ENCODE measurements around the gene ZCCHC18. TPM values are rescaled to one million over a fixed set of nuclear protein-coding genes. Genes with fewer than 3 reads are reported as not detected.

The ZCCHC18 gene
- total RNA-seq, 2 donors from 2014 or later, result 2.3 TPM

DNA sequence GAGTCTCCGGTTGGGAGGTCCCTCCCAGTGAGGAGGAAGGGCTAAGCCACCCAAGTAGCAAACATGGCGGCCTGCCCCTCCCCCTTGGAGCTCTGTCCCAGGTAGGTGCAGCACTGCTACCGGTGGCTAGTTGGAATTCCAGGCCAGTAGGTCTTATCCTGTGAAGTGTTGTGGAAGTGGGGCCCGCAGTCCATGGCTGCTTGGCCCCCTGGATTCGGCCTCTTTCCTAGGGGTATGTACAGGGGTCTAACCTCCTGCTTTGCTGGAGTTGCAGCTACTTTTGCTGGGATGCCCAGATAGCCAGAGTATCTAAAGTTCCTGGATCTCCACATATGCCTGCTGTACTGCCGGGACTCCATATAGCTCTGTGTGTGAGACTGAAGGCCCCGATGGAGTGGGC, 26.4 kb upstream of the ZCCHC18 start:
- Mint-ChIP-seq H3K36me3 (ENCODE audit: low read depth) (no peaks in the 10 kb centered on the region), H3K27me3 (ENCODE audit: insufficient read depth) (peaks cover 15% of the 10 kb centered on the region), H3K4me1 (no peaks in the 10 kb centered on the region), H3K9me3 (peaks cover 11% of the 10 kb centered on the region), H3K27ac (no peak overlapping the region), H3K4me3 (no peak overlapping the region)
- H3K27me3 ChIP-seq (ENCODE audit: control insufficient read depth, insufficient read depth, low read length, poor library complexity, severe bottlenecking), result no peaks in the 10 kb centered on the region
- WGBS, 2 experiments (ENCODE audit: insufficient coverage in 1 of 2, insufficient read length in 1 of 2), result 95 to 100% methylated on average over 2 to 7 of the region's 7 CpGs
- H3K9ac ChIP-seq (ENCODE audit: extremely low read depth, low read length, poor library complexity, severe bottlenecking), result no peak overlapping the region
- H3K9me3 ChIP-seq (ENCODE audit: control insufficient read depth, low read length), result no peaks in the 10 kb centered on the region
- TF ChIP-seq, protein P1, sequence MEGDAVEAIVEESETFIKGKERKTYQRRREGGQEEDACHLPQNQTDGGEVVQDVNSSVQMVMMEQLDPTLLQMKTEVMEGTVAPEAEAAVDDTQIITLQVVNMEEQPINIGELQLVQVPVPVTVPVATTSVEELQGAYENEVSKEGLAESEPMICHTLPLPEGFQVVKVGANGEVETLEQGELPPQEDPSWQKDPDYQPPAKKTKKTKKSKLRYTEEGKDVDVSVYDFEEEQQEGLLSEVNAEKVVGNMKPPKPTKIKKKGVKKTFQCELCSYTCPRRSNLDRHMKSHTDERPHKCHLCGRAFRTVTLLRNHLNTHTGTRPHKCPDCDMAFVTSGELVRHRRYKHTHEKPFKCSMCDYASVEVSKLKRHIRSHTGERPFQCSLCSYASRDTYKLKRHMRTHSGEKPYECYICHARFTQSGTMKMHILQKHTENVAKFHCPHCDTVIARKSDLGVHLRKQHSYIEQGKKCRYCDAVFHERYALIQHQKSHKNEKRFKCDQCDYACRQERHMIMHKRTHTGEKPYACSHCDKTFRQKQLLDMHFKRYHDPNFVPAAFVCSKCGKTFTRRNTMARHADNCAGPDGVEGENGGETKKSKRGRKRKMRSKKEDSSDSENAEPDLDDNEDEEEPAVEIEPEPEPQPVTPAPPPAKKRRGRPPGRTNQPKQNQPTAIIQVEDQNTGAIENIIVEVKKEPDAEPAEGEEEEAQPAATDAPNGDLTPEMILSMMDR (conservative IDR thresholded peaks at IDR 0.05), result no peak
- peak; percentile 49 for DNase-seq
- no peak overlapping the region for H3K4me3 ChIP-seq (ENCODE audit: low read length)
- H3K27ac ChIP-seq (ENCODE audit: low read depth, low read length), result no peak overlapping the region
- H3K36me3 ChIP-seq (ENCODE audit: control insufficient read depth, insufficient read depth, low read length), result no peaks in the 10 kb centered on the region
- no peaks in the 10 kb centered on the region for H3K4me1 ChIP-seq (ENCODE audit: control insufficient read depth, insufficient read depth, low read length)

DNA sequence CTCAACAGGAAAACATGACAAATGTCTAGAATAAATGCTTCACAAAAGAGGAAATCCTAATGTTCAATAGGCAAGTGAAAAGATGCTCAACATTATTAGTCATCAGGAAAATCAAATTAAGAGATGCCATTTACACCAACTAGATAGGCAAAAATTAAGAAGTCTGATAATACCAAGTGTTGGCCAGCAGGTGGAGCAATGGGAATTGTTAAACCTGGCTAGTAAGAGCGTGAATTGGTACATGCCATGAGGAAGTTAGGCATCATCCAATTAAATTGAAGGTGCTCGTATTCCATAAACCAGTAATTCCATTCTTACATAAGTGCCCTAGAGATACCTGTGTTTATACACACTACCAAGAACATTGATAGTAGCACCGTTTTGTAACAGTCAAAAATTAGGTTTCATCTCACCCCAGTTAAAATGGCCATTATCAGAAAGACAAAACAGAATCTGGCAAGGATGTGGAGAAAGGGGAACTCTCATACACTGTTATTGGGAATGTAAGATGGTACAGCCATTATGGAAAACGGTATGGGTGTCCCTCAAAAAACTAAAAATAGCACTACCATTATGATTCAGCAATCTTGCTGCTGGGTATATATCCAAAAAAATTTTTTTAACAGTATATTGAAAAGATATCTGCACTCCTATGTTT, 14.0 kb upstream of the ZCCHC18 start:
- TF ChIP-seq, protein P1 (conservative IDR thresholded peaks at IDR 0.05), result peak; percentile 77
- Mint-ChIP-seq H3K36me3 (ENCODE audit: low read depth) (no peaks in the 10 kb centered on the region), H3K9me3 (peaks cover 13% of the 10 kb centered on the region), H3K27me3 (ENCODE audit: insufficient read depth) (peaks cover 8% of the 10 kb centered on the region), H3K4me1 (no peaks in the 10 kb centered on the region), H3K27ac (no peak overlapping the region), H3K4me3 (no peak overlapping the region)
- H3K9ac ChIP-seq (ENCODE audit: extremely low read depth, low read length, poor library complexity, severe bottlenecking), result no peak overlapping the region
- H3K9me3 ChIP-seq (ENCODE audit: control insufficient read depth, low read length), result no peaks in the 10 kb centered on the region
- 2% methylated on average over 3 of the region's 4 CpGs; no CpG with 5 or more reads in 1 of the 2 experiments for whole genome bisulfite sequencing, 2 experiments (ENCODE audit: insufficient coverage in 1 of 2, insufficient read length in 1 of 2)
- DNase-seq, result peak; percentile 78
- H3K27me3 ChIP-seq (ENCODE audit: control insufficient read depth, insufficient read depth, low read length, poor library complexity, severe bottlenecking), result no peaks in the 10 kb centered on the region
- H3K4me1 ChIP-seq (ENCODE audit: control insufficient read depth, insufficient read depth, low read length), result no peaks in the 10 kb centered on the region
- no peak overlapping the region for H3K27ac ChIP-seq (ENCODE audit: low read depth, low read length)
- no peaks in the 10 kb centered on the region for H3K36me3 ChIP-seq (ENCODE audit: control insufficient read depth, insufficient read depth, low read length)
- no peak overlapping the region for H3K4me3 ChIP-seq (ENCODE audit: low read length)

DNA sequence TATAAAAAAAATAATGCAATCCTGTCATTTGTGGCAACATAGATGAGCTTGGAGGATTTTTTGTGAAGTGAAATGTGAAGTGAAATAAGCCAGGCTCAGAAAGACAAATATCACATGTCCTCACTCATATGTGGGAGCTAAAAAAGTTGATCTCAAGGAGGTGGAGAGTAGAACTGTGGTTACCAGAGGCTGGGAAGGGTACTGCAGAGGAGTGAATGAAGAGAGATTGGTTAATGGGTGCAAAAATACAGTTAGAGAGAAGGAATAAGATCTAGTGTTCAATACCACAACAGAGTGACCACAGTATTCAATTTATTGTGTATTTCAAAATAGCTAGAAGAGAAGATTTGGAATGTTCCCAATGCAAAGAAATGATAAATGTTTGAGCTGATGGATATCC, 13.4 kb upstream of the ZCCHC18 start:
- Mint-ChIP-seq H3K36me3 (ENCODE audit: low read depth) (no peaks in the 10 kb centered on the region), H3K4me1 (no peaks in the 10 kb centered on the region), H3K9me3 (peaks cover 14% of the 10 kb centered on the region), H3K27ac (no peak overlapping the region), H3K27me3 (ENCODE audit: insufficient read depth) (peaks cover 8% of the 10 kb centered on the region), H3K4me3 (no peak overlapping the region)
- TF ChIP-seq, protein P1 (conservative IDR thresholded peaks at IDR 0.05), result peak; percentile 10
- Histone ChIP-seq H3K36me3 (ENCODE audit: control insufficient read depth, insufficient read depth, low read length) (no peaks in the 10 kb centered on the region), H3K27me3 (ENCODE audit: control insufficient read depth, insufficient read depth, low read length, poor library complexity, severe bottlenecking) (no peaks in the 10 kb centered on the region), H3K4me1 (ENCODE audit: control insufficient read depth, insufficient read depth, low read length) (no peaks in the 10 kb centered on the region), H3K27ac (ENCODE audit: low read depth, low read length) (no peak overlapping the region), H3K4me3 (ENCODE audit: low read length) (no peak overlapping the region), H3K9me3 (ENCODE audit: control insufficient read depth, low read length) (no peaks in the 10 kb centered on the region), H3K9ac (ENCODE audit: extremely low read depth, low read length, poor library complexity, severe bottlenecking) (no peak overlapping the region)
- DNase-seq, result no peak

All from endodermal cell (in vitro differentiated cells).